Raji (cell line): ENCODE results near the gene SPATA25.

Experiments used
- POLR2A ChIP-seq: IDR thresholded peaks from 2 replicates; pipeline ENCODE4 v1.6.1; 2011; ENCODE audit warnings: low read depth, low read length, control low read depth; ENCODE audit not compliant: insufficient read depth

Gene SPATA25

GRCh38 chr20:45890077-45890984 is 2.9 kb upstream of the SPATA25 start:
- no peak for TF ChIP-seq POLR2A

GRCh38 chr20:45888681-45889080 is 1.3 kb upstream of the SPATA25 start:
- TF ChIP-seq POLR2A: no peak

GRCh38 chr20:45886590-45887345 is 654 bp downstream of the SPATA25 start:
- no peak for TF ChIP-seq POLR2A

- TF ChIP-seq POLR2A: no peak
Observed at GRCh38 chr20:45883100-45883469, 4.3 kb downstream of the SPATA25 start.

DNA sequence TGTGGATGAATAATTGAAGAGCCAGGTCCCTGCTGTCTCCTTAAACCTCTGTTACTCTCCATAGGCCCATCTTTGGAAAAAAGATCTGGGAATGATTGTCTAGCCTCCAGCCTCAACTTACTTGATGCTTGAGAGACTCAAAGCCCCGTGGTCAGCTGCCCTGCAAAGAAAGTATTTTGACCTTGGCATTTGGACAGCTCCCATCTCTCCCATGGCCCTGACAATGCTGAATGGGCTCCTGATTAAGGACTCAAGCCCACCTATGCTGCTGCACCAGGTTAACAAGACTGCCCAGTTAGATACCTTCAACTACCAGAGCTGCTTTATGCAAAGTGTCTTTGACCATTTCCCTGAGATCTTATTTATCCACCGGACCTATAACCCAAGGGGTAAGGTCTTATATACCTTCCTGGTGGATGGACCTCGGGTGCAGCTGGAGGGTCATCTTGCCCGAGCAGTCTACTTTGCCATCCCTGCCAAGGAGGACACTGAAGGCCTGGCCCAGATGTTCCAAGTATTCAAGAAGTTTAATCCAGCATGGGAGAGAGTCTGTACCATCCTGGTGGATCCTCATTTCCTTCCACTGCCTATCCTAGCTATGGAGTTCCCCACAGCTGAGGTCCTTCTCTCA is 4.8 kb downstream of the SPATA25 start:
- TF ChIP-seq POLR2A: no peak

GRCh38 chr20:45880988-45881788 is 6.2 kb downstream of the SPATA25 start, which contains the start of gene ZSWIM1:
Gene ZSWIM1 (plus strand): TSS chr20:45881227. CDS start chr20:45882593, 1,366 bp downstream.
- TF ChIP-seq POLR2A: peak; percentile 98

DNA sequence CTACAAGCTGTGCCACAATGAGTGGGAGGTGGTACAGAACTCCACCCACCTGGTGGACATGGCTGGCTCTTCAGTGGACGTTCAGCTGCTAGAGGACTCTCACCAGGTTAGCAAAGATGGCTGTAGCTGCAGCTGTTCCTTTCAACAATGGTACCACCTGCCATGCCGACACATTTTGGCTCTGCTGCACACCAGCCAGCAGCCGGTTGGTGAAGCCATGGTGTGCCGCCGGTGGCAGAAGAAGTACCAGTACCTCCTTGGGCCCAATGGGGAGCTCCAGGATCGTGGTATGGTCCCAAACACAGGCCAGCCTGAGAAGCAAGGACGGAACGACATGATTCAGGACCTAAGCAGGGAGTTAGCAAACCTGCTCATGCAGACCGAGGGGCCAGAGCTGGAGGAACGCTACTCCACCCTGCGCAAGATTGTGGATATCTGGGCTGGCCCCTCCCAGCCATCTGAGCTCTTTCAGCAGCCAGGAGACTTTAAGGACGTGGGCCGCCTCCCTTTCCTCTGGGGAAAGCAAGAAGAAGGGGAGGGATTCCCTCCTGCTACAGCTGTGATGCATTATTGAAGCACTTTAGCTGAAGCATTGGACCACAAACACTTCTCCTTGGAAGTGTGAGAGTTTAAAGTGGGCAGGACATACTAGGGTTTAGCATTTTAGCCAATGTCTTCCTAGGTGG is 9.2 kb downstream of the SPATA25 start:
- TF ChIP-seq POLR2A: no peak

- TF ChIP-seq POLR2A: no peak
Observed at GRCh38 chr20:45874576-45874975, 12.8 kb downstream of the SPATA25 start.

DNA sequence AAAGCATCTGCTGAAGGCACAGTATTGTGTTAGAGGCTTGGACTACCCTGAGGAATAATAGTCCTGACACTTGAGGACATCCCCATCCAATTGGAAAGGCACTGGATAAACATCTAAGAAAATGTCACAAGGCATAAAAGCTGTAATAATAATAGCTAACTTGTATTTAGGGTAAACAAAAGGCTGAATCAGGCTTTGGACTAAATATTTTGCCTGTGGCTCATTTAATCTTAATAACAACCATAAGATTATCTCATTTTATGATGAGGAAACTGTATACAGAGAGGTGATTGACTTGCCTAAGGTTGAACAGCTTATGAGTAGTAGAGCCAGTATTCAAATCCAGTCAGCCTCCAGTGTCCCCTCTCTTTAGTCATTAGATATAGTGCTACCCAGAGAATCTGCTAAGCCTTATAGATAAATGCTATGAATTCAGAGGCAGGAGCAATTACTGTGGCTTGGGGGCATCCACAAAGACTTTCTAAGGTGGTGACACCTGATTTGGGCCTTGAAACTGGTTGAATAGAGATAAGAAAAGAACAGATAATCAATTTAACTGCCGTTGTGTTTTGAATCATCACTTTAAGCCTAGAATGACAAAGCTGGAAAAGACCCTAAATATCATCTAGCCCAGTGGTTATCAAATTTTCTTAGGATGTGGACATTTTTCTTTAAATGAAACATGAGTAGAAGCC is 13.9 kb downstream of the SPATA25 start:
- TF ChIP-seq POLR2A: no peak

- no peak for TF ChIP-seq POLR2A
Observed at GRCh38 chr20:45872626-45873025, 14.8 kb downstream of the SPATA25 start.

- TF ChIP-seq POLR2A: no peak
Observed at GRCh38 chr20:45867819-45868176, 19.6 kb downstream of the SPATA25 start.

DNA sequence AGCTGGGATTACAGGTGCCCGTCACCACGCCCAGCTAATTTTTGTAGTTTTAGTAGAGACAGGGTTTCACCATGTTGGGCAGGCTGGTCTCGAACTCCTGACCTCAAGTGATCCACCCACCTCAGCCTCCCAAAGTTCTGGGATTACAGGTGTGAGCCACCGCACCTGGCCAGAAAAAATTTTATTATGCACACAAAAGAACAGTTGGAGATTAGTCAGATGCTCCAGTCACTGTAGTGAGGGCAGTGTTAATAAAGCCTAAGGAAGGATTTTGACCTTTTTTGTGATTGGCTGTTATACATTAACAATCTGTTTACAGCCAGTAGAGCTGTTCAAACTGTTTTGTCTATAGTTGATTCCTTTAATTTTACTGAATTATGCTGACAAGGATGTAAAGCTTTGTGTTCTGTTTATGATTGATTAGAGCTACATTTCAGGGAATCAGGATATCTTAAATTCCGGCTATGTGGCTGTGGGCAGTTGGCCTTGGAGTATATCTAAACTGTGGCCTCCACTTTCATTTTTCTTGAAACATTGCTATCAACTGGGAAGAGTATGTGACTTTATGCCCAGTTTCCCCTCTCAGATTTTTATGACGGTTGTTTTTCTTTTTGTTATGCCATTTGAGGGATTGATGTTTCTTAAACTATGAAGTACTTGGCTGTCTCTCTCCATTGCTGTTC is 20.1 kb downstream of the SPATA25 start:
- TF ChIP-seq POLR2A: no peak

DNA sequence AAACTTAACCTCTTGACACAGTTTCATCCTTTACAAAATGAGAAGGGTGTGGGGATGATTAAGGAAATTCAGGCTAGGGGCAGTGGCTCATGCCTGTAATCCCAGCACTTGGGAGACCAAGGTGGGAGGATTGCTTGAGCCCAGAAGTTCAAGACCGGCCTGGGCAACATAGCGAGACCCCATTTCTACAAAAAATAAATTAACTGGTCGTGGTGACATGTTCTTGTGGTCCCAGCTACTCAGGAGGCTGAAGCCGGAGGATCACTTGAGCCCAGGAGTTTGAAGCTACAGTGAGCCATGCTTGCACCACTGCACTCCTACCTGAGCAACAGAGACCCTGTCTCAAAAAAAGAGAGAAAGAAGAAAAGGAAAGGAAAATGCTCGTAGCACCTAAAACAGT is 21.0 kb downstream of the SPATA25 start:
- no peak for TF ChIP-seq POLR2A
